ENCODE results near the gene TMEM14A.
"Not testable (repeated sequence)": the region's sequence is repeated elsewhere in the genome, so short reads cannot be mapped to it uniquely, and the experiment has no call there.

TMEM14A gene, protein sequence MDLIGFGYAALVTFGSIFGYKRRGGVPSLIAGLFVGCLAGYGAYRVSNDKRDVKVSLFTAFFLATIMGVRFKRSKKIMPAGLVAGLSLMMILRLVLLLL

DNA sequence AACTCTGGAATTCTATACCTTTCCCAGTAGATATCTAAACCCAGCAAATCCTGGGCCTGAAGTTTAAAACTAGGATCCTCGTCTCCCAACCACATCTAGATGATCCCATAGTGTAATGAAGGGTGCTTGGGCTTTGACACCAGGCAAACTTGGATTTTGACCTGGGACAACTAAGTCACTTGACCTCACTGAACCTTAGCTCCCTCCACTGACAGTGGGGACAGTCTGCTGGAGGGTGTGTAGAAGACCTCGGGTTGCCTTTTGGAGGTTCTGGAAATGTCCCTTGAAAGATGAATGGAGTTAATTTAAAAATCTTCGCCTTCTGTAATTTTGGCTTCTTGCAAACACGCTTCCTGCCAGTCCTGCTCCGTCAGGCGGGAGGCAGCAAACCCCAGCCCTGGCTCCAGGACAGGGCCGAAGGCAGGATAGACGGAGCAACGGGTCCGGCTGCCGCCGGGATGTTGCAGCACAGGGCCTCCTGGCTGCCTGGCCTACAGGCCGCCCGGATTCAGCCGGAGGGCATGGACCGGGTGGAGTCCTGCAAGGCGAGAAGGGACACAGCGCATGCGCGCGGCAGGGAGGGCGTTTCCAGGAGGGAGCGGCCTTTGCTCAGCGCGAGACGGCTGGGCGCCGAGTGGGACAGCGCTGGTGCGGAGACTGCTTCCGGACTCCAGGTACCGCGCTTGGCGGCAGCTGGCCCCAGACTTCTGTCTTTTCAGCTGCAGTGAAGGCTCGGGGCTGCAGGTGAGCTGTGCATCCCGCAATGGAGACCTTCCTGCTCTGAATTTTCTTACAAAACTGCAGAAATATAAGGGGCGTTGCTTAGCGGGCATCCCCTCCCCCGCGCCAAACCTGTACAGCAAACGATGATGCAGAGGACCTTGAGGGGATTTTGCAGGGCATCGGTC lies at the start of gene TMEM14A:
Gene TMEM14A (plus strand): TSS at position 612 of the 908 bp plus-strand sequence. CDS start 5,990 bp downstream, outside the sequence.
- peak; percentile 83 for DNase-seq

DNA sequence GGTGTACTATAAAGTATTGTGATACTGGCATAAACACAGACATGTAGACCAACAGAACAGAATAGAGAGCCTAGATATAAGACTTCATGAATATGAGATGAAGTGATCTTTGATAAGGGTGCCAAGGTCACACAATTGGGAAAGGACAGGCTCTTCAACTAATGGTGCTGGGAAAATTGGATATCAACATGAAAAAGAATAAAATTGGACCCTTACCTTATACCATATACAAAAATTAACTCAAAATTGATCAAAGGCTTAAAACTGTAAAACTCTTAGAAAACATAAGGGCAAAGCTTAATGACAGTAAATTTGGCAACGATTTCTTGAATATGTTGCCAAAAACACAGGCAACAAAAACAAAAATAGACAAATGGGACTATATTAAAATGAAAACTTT lies 49.3 kb upstream of the TMEM14A start:
- DNase-seq, result no peak

DNA sequence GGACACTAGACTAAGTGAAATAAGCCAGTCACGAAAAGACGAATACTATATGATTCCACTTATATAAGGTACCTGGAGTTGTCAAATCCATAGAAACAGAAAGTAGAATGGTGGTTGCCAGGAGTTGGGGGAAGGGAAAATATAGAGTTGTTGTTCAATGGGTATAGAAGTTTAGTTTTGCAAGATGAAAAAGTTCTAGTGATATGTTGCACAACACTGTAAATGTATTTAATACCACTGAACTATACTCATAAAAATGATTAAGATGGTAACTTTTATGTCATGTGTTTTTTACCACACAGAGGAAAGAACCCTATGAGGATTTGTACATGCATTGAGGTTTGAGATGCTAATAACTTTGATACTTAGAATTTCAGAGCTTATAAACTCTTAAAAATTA lies 48.1 kb upstream of the TMEM14A start:
- DNase-seq, result no peak

DNA sequence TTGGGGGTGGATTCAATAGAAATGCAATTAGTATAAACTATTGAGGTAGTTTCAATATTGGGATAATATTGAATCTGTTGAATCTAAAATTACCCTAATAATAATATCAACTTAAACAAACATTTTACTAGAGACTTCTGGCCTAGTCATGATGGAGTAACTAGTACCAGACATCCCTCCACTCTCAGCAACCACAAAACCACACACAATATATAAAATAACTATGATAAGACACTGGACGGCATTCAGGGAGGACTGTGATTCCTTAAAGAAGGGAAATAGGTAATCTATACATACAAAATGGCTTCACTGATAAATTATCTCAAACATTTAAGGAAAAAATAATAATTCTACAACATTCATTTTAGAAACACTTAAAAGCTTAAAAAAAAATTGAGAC lies 38.9 kb upstream of the TMEM14A start:
- DNase-seq, result no peak

DNA sequence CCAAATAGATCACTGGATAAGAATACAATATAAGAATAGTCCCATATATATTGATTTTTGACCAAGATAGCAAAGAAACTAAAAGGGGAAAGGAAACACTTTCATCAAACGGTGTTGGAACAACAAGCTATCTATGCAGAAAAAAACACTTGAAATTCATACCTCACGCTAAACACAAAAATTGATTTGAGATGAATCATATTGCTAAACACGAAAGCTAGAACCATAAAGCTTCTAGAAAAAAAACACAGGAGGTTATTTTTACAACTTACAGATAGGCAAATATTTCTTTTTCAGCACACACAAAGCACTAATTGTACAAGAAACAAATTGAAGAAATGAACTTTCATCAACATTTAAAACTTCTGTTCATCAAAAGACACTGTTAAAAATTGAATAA lies 36.7 kb upstream of the TMEM14A start:
- no peak for DNase-seq

DNA sequence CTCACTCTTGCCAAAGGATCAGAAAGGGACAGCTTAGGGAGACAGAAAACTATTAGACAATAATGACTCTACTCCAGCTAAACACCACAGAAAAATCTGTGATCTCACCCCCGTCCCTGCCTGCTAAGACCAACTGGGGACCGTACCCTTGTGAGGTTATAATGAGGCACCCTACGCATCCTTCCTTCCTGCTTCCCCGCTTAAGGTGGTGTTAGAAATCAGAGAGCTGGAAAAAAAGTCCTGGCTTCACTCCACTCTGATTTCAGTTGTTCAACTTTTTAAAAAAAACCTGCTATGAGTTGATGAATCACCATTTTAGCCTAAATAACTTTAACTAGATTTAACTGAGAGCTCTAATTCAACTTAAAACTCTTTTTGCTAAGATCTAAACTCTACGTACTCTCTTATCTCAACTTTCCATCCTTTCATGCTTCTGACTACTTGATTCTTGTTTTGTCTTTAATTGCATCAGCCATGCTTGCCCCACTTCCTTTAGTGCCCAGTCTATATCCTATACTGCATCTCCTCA lies 35.8 kb upstream of the TMEM14A start:
- no peak for DNase-seq

DNA sequence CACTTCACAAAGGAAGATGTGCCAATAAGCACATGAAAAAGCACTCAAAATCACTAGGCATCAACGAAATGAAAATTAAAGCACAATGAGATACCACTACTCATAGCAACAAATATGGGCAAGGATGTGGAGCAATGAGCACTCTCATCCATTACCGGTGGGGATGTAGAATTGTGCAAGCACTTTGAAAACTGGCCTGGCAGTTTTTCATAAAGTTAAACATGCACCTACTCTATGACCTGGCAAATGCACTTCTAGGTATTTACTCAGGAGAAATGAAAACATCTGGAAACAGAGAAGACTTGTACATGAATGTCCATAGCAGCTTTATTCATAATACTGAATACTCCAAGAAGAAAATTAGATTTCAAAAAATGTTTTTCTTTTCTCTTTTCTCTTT lies 34.1 kb upstream of the TMEM14A start:
- no peak for DNase-seq

DNA sequence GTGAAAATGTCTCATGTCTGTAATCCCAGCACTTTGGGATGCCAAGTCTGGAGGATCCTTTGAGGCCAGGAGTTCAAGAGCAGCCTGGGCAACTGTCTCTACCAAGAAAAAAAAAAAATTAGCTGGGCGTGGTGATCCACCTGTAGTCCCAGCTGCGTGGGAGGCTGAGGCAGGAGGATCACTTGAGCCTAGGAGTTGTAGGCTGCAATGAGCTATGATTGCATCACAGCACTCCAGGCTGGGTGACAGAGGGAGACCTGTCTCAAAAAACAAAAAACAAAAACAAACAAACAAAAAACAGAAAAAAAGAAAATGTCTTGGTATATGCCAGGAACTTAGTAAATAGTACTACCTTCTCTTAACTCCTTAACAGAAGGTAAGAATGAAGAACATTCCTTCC lies 31.4 kb upstream of the TMEM14A start:
- DNase-seq, result no peak

DNA sequence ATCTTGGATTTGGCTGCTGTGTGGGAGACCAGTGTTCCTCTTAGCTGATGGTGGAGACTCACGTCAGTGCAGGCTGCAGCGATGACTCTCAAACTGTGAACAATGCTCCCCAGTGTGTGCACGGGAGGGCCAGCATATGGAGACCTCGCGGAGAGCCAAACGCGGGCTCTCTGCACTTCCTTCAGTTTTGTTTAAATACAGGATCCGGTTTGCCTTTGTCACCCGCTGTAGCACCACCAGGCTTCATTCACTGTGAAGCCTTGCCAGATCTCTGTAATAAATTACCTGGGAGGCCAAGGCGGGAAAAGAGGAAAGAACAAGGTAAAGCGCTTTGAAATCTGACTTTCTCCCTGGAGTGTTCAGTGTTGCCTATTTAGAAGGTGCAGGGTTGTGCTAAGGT lies 30.7 kb upstream of the TMEM14A start:
- no peak for DNase-seq

DNA sequence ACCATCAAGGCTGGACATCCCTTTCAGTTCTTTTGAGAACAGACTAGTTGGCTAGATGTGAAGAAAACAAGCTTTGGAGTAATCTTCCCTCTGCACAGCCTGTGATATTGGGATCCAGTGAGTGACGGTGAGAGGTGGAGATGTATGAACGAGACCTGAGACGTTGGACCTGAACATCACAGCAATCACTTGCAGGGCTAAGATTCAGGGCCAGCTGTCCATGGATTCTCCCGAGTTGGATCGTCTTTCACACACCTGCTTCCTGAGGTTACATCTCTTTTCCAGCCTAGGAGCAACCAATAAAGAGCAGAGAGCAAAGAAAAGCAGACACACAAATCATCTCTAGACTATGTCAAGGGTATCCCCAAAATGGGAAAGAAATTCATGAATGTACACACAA lies 30.0 kb upstream of the TMEM14A start:
- no peak for DNase-seq

DNA sequence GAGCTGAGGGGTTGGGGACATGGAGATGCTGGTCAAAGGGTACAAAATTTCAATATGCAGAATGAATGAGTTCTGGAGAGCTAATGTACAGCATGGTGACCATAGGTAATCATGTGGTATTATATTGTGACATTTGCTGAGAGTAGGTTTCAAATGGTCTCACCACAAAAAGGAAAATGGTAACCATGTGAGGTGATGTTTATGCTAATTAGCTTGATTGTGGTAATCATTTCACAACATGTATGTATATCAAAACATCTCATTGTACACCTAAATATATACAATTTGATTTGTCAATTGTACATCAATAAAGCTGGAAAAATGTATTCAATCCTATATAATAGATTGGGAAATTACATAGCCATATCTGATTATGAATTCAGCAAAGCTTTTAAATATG lies 29.5 kb upstream of the TMEM14A start:
- DNase-seq, result no peak

DNA sequence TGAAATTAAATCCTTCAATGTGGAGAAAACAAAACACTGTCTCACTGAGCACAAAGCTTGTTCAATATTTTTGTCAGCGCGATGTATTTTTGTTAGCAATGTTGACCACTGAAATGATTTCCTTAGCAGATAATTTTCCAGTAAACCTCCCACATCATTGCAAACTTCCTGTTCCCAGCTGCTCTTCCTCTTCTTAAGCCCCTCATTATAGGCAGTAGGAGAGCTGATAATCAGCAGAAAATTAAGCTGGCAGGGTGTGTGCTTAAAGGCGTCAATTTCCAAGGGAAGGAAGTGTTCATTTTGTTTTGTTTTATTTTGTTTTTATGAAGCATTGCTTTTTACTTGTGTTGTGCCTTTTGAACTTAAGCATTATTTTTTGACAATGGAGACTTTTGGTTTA lies 29.1 kb upstream of the TMEM14A start:
- DNase-seq, result no peak

DNA sequence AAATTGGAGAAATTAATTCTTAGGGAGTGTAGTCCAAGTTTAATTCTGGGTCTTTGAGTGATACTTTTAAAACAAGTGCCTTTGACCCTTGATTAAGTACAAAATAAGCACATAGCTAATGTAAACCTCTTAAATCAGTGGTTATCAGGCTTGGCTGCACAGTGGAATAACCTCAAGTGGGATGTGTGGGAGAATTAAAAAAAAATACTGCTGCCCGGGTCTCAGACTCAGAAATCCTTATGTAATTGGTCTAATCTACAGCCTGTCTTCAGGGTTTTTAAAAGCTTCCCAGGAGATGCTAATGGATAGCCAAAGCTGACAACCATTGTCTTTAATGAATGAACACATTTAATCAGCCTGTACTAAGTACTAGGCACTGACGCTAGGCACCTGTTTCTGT lies 28.5 kb upstream of the TMEM14A start:
- DNase-seq, result peak; percentile 92

DNA sequence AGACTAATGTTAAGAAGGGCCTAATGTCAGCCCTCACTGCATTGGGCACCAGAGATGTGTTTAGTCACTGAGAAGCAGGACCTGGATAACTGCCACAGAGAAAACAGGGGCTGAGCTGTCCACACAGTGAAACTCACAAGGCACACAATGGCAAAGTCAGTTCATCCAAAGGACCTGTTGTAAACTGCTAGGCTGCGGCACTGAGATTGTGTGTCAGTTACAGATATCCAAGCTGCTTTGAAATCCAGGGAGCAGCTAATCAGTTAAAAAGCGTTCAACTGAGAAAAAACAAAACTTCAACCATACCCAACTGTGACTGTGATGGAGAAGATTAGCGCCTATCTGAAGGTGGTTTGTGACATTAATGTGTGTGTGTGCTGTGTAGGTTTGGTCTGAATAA lies 27.8 kb upstream of the TMEM14A start:
- DNase-seq, result peak; percentile 16

DNA sequence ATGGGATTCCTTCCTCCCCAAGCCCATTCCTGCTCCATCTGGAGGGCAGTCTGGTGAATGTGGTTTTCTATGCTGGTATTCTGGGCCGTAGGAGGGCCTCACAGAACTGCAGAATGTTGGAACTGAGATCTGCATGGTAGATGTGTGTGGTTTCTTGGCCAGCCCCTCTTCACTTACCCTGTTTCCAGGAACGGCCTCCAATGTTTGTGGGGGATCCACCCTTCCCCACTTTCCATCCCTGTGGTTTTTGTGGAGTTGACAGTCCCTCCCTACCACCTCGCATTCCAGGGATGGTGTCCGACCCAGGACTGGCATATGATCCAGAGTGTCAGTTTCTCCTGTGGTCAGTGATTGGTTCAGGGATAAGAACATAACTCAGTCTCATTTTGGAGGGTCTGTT lies 26.7 kb upstream of the TMEM14A start:
- DNase-seq, result no peak

DNA sequence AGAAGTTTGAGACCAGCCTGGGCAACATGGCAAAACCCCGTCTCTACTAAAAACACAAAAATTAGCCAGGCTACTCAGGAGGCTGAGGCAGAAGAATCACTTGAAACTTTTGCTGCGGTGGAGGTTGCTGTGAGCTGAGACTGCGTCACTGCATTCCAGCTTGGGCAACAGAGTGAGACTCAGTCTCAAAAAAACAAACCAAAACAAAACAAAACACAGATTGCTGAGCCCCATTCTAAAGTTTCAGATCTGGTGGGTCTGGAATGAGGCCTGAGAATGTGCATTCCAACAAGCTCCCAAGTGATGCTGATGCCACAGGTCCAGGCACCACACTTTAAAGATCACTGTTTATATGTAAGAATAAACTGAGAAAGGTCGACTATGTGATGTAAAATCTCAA lies 24.9 kb upstream of the TMEM14A start:
- no peak for DNase-seq

DNA sequence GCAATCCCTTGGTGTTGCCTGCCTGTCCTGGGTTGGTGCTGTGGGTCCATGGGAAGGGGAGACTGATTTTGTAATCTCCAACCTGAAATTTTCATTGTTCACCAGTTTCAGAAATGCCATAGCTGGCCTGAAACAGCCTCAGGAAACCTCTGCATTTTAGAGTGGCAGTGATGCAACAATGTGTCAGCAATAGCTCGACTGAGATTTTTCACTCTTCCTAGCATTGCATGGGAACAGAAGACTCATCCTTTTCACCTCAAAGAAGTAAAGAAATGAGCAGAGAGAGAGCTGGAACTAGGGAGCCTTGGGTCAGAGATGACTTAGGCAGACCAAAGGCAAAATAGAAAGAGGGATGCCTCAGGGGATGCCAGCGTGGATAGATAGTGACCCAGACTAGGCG lies 23.7 kb upstream of the TMEM14A start:
- no peak for DNase-seq

DNA sequence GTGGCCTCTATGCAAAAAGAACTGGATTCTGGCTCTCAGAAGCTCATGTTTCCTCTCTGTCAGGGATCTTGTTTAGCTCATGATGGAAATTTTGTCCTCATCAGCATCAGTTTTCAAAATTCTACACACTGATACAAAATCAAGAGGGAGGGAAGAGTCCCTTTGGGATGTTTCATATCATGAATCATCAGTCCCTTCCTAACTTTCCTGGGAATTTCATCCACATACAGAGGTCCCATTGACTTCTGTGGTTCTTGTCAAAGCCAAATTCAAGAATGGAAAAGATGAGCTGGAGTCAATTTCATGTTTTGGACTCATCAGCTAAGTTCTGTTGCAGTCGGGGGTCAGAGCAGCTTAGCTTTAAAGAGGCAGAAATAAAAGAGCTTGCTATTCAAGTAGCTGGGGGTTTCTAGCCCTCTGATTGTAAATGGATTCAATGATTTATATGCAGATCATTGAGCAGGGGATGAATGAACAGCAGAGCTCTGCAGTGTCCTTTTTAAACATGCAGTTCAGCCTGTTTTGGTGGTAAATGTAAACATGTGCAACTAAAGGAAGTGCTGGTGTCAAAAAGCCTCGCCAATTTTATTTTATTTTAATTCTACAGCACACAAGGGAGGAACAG lies 21.3 kb upstream of the TMEM14A start:
- no peak for DNase-seq

DNA sequence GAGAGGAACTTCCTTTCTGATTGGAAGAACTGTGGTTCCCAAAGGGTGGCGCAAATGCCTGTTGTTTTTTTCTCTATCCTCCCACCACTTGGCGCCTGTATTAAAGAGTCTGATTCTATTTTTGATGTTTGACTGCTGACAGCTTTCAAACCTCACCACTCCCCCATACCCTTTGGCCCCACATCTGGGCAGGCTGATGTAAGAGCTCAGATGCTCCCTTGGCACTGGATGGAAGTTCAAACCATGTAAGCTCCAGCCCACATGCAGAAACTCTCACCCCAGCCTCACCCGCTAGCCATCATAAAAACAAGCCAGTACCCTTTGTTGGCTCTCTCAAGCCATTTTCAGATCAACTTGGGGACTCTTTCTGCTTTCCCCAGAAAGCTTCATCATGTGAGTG lies 20.0 kb upstream of the TMEM14A start:
- no peak for DNase-seq

DNA sequence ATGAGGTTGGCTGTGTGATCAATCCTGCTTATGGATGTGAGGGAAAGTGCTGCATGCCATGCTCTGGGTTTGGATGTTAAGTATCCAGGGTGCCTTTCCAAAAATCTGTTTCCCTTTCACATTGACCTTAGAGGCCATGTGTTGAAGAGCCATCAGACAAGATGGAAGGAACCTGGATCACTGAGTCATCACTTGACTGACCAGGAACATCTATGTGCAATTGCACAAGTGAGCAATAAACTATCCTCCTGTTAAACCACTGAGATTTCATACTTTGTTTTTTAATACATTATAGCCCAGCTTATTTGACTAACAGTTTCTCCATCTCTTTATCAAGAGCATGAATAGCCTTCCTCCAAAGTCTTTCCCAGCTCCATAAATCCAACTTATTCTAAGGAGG lies 17.8 kb upstream of the TMEM14A start:
- DNase-seq, result no peak

DNA sequence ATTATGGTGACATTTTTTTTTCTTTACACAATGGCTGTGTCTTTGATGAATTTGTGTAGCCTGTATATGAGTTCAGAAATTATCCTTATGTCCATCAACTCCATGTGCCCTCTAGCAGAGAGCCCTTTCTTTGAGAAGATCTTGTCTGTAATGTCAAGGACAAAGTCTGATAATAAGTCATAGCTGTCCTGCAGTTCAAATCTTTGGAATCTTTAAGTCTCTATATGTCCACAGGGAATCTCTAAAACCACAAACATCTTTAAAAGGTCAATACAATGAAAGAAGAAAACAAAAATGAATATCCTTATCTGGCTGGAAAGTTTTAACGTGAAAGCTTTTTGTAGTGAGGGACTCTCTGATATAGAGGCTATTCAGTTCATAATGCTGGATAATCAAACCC lies 16.9 kb upstream of the TMEM14A start:
- no peak for DNase-seq

DNA sequence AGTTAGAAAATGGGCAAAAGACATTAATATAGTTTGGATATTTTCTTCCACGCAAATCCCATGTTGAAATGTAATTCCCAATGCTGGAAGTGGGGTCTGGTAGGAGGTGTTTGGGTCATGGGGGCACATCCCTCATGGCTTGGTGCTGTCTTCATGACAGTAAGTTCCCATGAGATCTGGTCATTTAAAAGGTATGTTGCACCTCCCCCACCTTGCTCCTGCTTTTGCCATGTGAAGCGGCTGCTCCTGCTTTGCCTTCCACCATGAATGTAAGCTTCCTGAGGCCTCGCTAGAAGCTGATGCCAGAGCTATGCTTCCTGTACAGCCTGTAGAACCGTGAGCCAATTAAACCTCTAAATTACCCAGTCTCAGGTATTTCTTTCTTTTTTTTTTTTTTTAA lies 16.3 kb upstream of the TMEM14A start:
- no peak for DNase-seq

DNA sequence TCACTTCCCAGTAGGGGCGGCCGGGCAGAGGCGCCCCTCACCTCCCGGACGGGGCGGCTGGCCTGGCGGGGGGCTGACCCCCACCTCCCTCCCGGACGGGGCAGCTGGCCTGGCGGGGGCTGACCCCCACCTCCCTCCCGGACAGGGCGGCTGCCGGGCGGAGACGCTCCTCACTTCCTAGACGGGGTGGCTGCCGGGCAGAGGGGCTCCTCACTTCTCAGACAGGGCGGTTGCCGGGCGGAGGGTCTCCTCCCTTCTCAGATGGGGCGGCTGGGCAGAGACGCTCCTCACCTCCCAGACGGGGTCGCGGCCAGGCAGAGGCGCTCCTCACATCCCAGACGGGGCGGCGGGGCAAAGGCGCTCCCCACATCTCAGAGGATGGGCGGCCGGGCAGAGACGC lies 15.0 kb upstream of the TMEM14A start:
- DNase-seq, result not testable (repeated sequence)

DNA sequence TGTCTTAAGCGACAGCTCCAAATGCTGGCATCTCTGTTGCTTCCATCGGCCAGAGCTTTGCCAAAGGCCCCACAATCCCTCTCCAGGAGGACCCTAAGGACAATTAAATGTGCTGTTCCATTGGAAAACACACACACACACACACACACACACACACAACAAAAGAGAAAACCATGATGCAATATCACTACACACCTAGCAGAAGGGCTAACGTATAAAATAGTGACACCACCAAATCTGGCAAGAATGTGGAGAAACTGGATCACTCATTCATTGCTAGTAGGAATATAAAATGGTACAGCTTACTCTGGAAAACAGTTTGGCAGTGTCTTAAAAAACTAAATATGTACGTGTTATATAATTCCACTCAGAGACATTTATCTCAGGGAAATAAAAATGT lies 13.0 kb upstream of the TMEM14A start:
- no peak for DNase-seq
